Esophagus muscularis mucosa (tissue), 3 donors: ENCODE measurements around the gene NHLRC1.

Experiments
- CTCF ChIP-seq, 3 experiments: fragments of 200-600 bp in 2 of 3; fragments of 450-650 bp in 1 of 3; sonication (generic) in 2 of 3; IDR thresholded peaks; one replicate each; pipeline ENCODE4 v1.5.1; 2017 to 2019; ENCODE audit warnings: antibody characterized with exemption in 3 of 3, mild to moderate bottlenecking in 2 of 3, moderate library complexity in 1 of 3
- POLR2A ChIP-seq: fragments of 450-650 bp; IDR thresholded peaks from one replicate; pipeline ENCODE4 v1.6.1; 2017; ENCODE audit warnings: antibody characterized with exemption, moderate library complexity, mild to moderate bottlenecking, low read depth

DNA sequence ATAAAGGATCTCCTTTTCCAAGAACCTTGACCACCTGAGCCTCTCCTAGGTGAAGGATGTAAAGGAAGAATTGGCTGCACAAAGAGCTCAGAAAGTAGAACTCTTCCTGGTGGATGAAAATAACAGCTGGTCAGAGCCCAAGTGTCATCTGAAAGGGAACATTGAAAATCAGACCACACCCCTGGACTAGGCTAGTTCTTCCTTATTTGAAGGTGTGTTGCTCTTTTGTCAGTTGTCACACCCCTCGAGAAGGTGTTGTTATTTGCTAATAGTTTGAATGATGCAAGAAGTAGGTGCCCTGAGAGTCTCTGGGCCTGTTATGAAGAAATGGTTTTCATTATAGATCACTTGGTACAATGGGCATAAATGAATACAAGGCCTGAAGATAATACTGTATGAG is 31.1 kb downstream of the NHLRC1 start:
- TF ChIP-seq CTCF (IDR thresholded peaks at IDR 0.05), result no peak
- TF ChIP-seq POLR2A, result no peak
